OCI-LY1 (cell line): ENCODE data around the gene PPFIA1.

Experiments used
- EZH2 ChIP-seq: fragments of 200-600 bp; sonication (generic), shearing (Covaris generic); IDR thresholded peaks from 2 replicates; pipeline ENCODE4 v1.8.0; 2017; ENCODE audit warnings: borderline replicate concordance, mixed run types, mild to moderate bottlenecking, antibody characterized with exemption, low read length, moderate library complexity, mixed read lengths
- TF ChIP-seq, protein P1 (sequence below): fragments of 200-600 bp; sonication (generic), shearing (Covaris generic); IDR thresholded peaks from 2 replicates; pipeline ENCODE4 v1.5.1; 2017; ENCODE audit warnings: mild to moderate bottlenecking, antibody characterized with exemption, low read length, moderate library complexity, mixed read lengths

DNA sequence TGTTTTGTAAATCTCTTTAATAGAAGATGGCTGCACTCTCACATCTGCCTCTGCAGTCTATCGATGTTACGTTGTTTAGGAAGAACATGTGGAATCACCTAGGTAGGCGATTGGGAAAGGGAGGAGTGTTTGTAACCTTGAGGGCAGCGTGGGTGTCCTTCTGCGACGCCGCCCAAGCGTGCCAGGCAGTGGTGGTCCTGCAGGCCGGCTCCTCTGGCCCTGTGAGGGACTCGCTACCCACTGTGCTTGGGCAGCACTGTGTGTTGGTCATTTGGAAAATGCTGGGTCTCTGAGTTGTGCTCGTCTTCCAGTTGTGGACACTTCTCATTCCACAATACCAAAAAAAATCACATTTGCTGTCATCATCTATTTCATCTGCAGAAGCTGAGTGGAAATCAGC, 156.9 kb downstream of the PPFIA1 start:
- TF ChIP-seq, protein P1, sequence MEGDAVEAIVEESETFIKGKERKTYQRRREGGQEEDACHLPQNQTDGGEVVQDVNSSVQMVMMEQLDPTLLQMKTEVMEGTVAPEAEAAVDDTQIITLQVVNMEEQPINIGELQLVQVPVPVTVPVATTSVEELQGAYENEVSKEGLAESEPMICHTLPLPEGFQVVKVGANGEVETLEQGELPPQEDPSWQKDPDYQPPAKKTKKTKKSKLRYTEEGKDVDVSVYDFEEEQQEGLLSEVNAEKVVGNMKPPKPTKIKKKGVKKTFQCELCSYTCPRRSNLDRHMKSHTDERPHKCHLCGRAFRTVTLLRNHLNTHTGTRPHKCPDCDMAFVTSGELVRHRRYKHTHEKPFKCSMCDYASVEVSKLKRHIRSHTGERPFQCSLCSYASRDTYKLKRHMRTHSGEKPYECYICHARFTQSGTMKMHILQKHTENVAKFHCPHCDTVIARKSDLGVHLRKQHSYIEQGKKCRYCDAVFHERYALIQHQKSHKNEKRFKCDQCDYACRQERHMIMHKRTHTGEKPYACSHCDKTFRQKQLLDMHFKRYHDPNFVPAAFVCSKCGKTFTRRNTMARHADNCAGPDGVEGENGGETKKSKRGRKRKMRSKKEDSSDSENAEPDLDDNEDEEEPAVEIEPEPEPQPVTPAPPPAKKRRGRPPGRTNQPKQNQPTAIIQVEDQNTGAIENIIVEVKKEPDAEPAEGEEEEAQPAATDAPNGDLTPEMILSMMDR = no peak
- no peak for TF ChIP-seq EZH2
